Astrocyte of the spinal cord (primary cell): ENCODE data around the gene PHF12.

Experiments
- DNase-seq: peaks from one replicate; pipeline ENCODE4 v3.0.0; 2011; ENCODE audit warnings: low read depth, low spot score
- H3K4me3 ChIP-seq: 2 replicates; pipeline ENCODE4 v1.5.1; 2011; ENCODE audit warnings: low read depth, mild to moderate bottlenecking, low read length, moderate library complexity
- CTCF ChIP-seq: IDR thresholded peaks from 2 replicates; pipeline ENCODE4 v1.5.1; 2012; ENCODE audit warnings: low read depth, mild to moderate bottlenecking, low read length, inconsistent platforms
- in situ Hi-C: cut with HindIII; loops from 2 replicates; pipeline ENCODE4 v1.10.0; 2017; ENCODE audit warnings: low sequenced_read_pairs

The PHF12 gene

GRCh38 chr17:28916302-28916934 is 34.9 kb downstream of the PHF12 start:
- no peak overlapping the region for H3K4me3 ChIP-seq
- peak; percentile 47 for DNase-seq
- in situ Hi-C loops = no loop called here
- peak; percentile 64 for TF ChIP-seq CTCF

- no peak for TF ChIP-seq CTCF
- no peak for DNase-seq
- in situ Hi-C loops = no loop called here
- no peak overlapping the region for H3K4me3 ChIP-seq
Measured at GRCh38 chr17:28912938-28913333, 38.4 kb downstream of the PHF12 start.

- DNase-seq = no peak
- TF ChIP-seq CTCF = peak; percentile 38
Measured at GRCh38 chr17:28912281-28912937, 38.9 kb downstream of the PHF12 start.

DNA sequence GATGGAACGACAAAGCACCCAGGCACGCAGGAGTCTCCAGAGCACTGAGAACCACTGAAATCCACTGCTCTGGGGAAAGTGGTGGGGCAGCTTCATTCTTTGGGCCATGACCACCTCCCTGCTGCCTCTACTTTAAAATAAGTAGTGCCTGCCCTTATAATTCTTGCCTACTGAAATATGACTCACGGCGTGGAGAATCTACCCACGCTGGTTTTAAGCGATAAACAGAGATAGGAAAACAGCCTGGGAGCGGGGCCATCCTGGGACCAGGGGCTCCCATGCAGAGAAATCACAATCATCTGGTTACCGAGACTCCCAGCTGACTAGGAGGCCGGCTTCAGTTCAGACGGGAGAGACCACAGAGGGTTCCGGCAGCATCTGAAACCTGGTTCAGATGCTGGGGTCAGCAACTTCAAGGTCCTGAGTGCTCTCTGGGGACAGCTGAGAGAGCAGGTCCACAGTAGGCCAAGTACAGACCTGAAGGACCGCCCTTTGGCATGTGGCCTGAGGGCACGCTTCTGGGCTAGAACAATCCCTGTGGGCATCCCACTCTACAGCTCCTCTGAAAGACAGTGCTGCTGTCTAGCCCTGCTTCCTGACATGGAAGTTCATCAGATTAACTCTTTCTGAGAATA is 39.8 kb downstream of the PHF12 start:
- in situ Hi-C loops = no loop called here
- H3K4me3 ChIP-seq = no peak overlapping the region
- no peak for TF ChIP-seq CTCF
- no peak for DNase-seq

More at GRCh38 chr17:28912281-28912937, 38.9 kb downstream of the PHF12 start:
- in situ Hi-C loops = no loop called here
- H3K4me3 ChIP-seq = no peak overlapping the region

- H3K4me3 ChIP-seq = no peak overlapping the region
- DNase-seq = no peak
- in situ Hi-C loops = no loop called here
- TF ChIP-seq CTCF = no peak
Measured at GRCh38 chr17:28910534-28910933, 40.8 kb downstream of the PHF12 start.

- peak; percentile 65 for DNase-seq
- in situ Hi-C loops = no loop called here
- H3K4me3 ChIP-seq = no peak overlapping the region
- TF ChIP-seq CTCF = no peak
Measured at GRCh38 chr17:28908640-28909167, 42.6 kb downstream of the PHF12 start.
